SK-N-MC (cell line): ENCODE measurements around the gene OR51A4.

Experiments
- DNase-seq: peaks from one replicate; pipeline ENCODE4 v3.0.0-alpha.2; 2011; ENCODE audit warnings: low read depth, low spot score
- H3K27ac ChIP-seq: fragments of 200-600 bp; sonication (generic); 2 replicates; pipeline ENCODE4 v1.5.1; 2016; ENCODE audit warnings: mixed run types
- H3K36me3 ChIP-seq: fragments of 200-600 bp; sonication (generic); 2 replicates; pipeline ENCODE4 v1.6.1; 2017; ENCODE audit warnings: antibody characterized with exemption, low read length, mixed read lengths; ENCODE audit not compliant: insufficient read depth
- H3K4me3 ChIP-seq: fragments of 200-600 bp; sonication (generic); 2 replicates; pipeline ENCODE4 v1.5.1; 2016
- H3K9ac ChIP-seq: fragments of 200-600 bp; sonication (generic); 2 replicates; pipeline ENCODE4 v1.8.0; 2017; ENCODE audit warnings: mixed run types, mixed read lengths; ENCODE audit not compliant: insufficient read length
- H3K9me3 ChIP-seq: fragments of 200-600 bp; sonication (generic); 2 replicates; pipeline ENCODE4 v1.6.1; 2017; ENCODE audit warnings: low read depth, mild to moderate bottlenecking, antibody characterized with exemption, low read length, moderate library complexity, mixed read lengths
- EZH2 ChIP-seq: fragments of 200-600 bp; sonication (generic); IDR thresholded peaks from one replicate; pipeline ENCODE4 v1.6.1; 2017; ENCODE audit warnings: antibody characterized with exemption
- FOXP2 ChIP-seq: optimal IDR thresholded peaks from 2 replicates; pipeline ENCODE3; 2011; ENCODE audit warnings: mild to moderate bottlenecking, moderate library complexity; ENCODE audit not compliant: insufficient read depth; ENCODE audit errors: extremely low read length, control extremely low read depth
- POLR2AphosphoS5 ChIP-seq: IDR thresholded peaks from 2 replicates; pipeline ENCODE4 v1.6.1; 2012; ENCODE audit warnings: mild to moderate bottlenecking, low read depth, low read length, borderline replicate concordance

Gene OR51A4

DNA sequence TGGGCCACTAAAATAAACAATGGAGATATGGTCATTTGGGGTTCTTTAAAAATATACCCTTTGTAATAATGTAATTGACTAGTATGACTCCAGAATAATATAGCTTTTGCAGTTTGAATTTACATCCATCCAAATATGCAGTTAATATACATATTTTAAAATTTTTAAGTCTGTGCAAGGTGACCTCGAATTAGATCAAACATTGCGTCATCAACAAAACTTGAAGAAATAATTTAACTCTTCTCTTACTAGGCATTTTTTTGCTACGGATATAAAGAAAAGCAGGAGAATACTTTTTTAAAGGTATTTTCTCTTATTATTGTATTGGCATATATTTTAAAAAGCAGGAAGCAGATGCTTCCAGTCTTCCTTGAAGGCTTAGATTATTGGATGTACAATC lies 10.7 kb downstream of the OR51A4 start:
- Histone ChIP-seq H3K27ac (no peak overlapping the region), H3K9ac (no peak overlapping the region), H3K9me3 (no peaks in the 10 kb centered on the region), H3K36me3 (no peaks in the 10 kb centered on the region), H3K4me3 (no peak overlapping the region)
- TF ChIP-seq POLR2AphosphoS5 (no peak), EZH2 (no peak), FOXP2 (no peak)
- DNase-seq = no peak

DNA sequence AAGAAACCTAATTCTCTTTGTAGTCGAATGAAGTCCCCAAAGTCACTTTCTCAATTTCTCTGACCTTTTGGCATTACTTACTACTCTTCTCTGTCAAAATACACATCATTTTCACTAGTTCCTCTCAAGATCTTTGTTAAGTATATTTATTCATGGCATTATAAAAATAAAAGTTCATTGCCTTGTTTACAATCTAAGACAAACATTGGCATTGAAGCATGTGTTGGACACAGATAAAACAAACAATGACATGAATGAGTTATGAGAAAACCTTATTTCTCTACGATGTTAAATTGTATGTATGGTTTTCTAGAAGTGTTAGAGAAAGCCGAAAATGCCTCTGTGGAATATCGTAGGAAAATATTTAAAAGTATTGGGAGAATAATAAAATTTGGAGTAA lies 14.7 kb downstream of the OR51A4 start:
- no peak for DNase-seq
- Histone ChIP-seq H3K9ac (no peak overlapping the region), H3K27ac (no peak overlapping the region), H3K9me3 (no peaks in the 10 kb centered on the region), H3K4me3 (no peak overlapping the region), H3K36me3 (no peaks in the 10 kb centered on the region)
- TF ChIP-seq FOXP2 (no peak), EZH2 (no peak), POLR2AphosphoS5 (no peak)

DNA sequence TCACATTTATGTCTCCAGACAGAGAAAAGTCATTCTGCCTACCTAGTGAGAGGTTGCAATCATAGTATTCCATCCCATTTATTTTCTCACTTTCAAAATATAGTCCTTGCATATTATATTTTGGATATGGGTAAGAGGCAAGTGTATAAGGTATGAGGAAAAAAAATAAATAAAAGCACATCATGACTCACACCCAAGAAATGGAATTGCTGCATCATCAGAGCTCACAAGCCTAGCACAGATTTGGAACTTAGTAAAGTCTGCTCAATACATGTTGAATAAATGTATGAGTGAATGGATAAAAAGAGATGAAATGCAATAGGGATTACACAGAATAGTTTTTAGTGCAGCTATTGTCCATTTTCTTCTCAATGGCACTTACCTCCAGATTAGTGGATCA lies 20.8 kb downstream of the OR51A4 start:
- Histone ChIP-seq H3K27ac (no peak overlapping the region), H3K36me3 (no peaks in the 10 kb centered on the region), H3K4me3 (no peak overlapping the region), H3K9me3 (no peaks in the 10 kb centered on the region), H3K9ac (no peak overlapping the region)
- no peak for DNase-seq
- TF ChIP-seq FOXP2 = no peak
- TF ChIP-seq EZH2 = no peak
- TF ChIP-seq POLR2AphosphoS5 = no peak

DNA sequence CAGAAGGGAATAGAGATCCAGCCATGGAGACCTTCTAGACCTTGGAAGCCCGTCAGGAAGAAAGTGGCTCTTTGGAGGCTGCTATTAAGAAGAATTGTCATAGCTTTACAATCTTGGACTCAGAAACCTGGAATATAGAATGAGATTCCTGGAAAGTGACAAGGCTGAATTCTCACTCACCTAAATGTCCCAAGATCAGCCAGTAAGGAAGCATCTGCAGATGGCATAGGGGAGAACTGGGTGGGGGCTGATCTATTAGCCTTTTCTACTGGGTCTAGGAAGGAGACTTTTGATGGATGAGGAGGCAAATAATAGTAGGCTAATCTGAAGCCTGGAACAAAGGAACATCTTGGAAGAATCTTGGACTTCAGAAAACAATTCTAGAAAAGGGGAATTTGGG lies 23.2 kb downstream of the OR51A4 start, which contains the start of gene OR51G1:
Gene OR51G1 (minus strand): TSS at position 101 of the 400 bp plus-strand sequence. CDS start 0 bp downstream, at position 101.
- Histone ChIP-seq H3K36me3 (no peaks in the 10 kb centered on the region), H3K4me3 (no peak within 1 kb of the TSS), H3K9me3 (no peaks in the 10 kb centered on the region), H3K9ac (no peak within 1 kb of the TSS), H3K27ac (no peak within 1 kb of the TSS)
- DNase-seq = no peak
- TF ChIP-seq EZH2 (no peak), POLR2AphosphoS5 (no peak), FOXP2 (no peak)

DNA sequence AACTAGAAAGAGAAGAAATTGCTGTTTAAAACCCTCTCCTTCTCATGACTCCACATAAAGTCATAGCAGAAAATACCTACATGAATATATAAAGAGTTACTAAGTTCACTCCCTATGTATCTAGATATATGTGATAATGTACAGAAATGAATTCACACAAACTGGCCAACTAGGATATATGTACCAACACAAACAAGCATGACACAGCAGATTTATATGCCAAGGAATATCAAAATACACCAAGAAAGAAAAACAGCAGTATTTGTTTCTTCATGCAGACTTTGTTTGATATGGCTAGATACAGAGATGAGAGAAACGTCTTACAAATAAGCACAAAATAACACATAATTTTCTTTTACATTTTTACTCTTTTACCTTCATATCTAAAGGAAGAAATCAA lies 25.1 kb downstream of the OR51A4 start:
- Histone ChIP-seq H3K9ac (no peak overlapping the region), H3K9me3 (no peaks in the 10 kb centered on the region), H3K27ac (no peak overlapping the region), H3K36me3 (no peaks in the 10 kb centered on the region), H3K4me3 (no peak overlapping the region)
- no peak for DNase-seq
- TF ChIP-seq POLR2AphosphoS5 = no peak
- TF ChIP-seq FOXP2 = no peak
- TF ChIP-seq EZH2 = no peak

DNA sequence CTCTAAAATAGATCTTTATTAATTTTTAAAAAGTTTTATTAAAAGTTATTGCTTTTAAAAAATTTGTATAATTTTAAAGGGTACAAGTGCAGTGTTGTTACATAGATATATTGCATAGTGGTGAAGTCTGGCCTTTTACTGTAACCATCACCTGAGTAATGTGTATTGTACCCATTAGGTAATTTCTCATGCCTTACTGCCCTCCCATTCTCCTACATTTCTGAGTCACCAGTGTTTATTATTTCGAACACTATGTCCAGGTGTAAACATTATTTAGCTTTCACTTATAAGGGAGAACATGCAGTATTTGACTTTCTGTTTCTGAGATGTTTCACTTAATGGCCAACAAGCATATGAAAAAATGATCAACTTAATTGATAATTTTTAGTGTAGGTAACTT lies 25.6 kb downstream of the OR51A4 start:
- Histone ChIP-seq H3K36me3 (no peaks in the 10 kb centered on the region), H3K9ac (no peak overlapping the region), H3K9me3 (no peaks in the 10 kb centered on the region), H3K4me3 (no peak overlapping the region), H3K27ac (no peak overlapping the region)
- DNase-seq = no peak
- TF ChIP-seq EZH2 = no peak
- no peak for TF ChIP-seq POLR2AphosphoS5
- TF ChIP-seq FOXP2 = no peak

DNA sequence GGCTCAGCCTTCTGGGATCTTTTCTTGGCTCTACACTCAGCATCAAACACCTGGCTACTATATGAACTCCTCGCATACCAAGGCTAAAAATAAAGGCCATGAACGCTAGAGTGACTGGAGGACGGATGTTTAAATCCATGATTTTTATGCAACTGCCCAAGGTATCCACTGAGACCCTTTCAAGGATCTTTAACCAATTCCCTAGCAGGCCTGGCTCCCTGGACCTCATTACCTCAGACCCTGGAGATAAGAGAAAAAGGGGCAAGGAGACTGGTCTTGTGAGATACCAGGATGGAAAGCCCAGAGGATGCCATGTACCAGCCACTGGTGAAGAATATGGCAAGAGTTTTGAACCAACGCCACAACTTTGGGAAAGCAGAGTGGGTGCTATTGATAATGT lies 28.2 kb downstream of the OR51A4 start, which contains the start of gene OR51G2:
Gene OR51G2 (minus strand): TSS at position 101 of the 400 bp plus-strand sequence. CDS start 3,687 bp downstream, outside the sequence.
- no peak within 1 kb of the TSS for H3K9ac ChIP-seq
- no peak within 1 kb of the TSS for H3K4me3 ChIP-seq
- no peak within 1 kb of the TSS for H3K27ac ChIP-seq
- TF ChIP-seq POLR2AphosphoS5 (no peak), EZH2 (no peak), FOXP2 (no peak)
- no peaks in the 10 kb centered on the region for H3K36me3 ChIP-seq
- no peak for DNase-seq
- no peaks in the 10 kb centered on the region for H3K9me3 ChIP-seq

DNA sequence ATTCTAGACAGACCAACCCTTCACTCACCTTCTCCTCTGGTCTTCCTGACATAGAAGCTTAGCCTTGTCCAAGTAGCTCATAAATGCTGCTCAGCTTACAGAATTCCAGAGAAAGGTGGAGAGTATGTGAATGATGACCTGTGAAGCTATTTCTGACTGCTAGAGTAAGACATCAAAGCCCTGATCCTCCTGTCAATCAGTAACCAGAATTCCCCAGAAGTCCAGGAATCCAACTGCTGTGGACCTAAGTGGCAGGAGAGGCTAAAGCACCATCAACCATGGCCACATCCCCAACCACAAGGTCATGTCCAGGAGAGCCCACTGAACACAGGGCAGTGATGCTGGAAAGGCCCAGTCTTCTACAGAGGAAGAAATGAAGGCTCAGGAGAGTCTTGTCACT lies 30.8 kb downstream of the OR51A4 start:
- no peak for DNase-seq
- TF ChIP-seq POLR2AphosphoS5 = no peak
- no peak for TF ChIP-seq FOXP2
- TF ChIP-seq EZH2 = no peak

DNA sequence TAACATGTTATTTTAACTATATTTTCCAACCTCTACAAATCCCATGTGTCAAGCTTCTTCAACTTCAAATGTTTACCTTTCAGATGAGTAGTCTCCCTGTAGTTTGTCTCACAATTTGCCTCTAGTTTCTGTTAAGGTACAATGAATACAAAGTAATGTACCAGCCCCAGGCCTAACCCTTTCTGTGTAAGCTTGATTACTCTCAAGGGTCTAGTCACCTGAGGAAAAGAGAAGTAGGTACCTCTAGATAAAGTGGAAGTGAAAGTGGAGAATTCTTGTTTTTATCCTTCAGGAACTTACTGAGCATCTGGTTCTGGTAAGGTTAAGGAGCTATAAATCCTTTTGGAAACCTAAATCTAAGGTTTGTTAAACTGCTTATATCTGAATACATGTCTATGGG lies 43.9 kb downstream of the OR51A4 start, which contains the start of gene OR51A7:
Gene OR51A7 (plus strand): TSS at position 300 of the 400 bp plus-strand sequence. CDS start 3,587 bp downstream, outside the sequence.
- no peaks in the 10 kb centered on the region for H3K36me3 ChIP-seq
- H3K4me3 ChIP-seq = no peak within 1 kb of the TSS
- no peak within 1 kb of the TSS for H3K27ac ChIP-seq
- no peak within 1 kb of the TSS for H3K9ac ChIP-seq
- no peaks in the 10 kb centered on the region for H3K9me3 ChIP-seq
- no peak for DNase-seq
- no peak for TF ChIP-seq EZH2
- no peak for TF ChIP-seq FOXP2
- TF ChIP-seq POLR2AphosphoS5 = no peak

More for the DNA sequence above, 30.8 kb downstream of the OR51A4 start:
- Histone ChIP-seq H3K4me3 (no peak overlapping the region), H3K36me3 (no peaks in the 10 kb centered on the region), H3K9ac (no peak overlapping the region), H3K9me3 (no peaks in the 10 kb centered on the region), H3K27ac (no peak overlapping the region)
